Right renal cortex interstitium (tissue), 3 donors: ENCODE measurements around the gene EIF5A. TPM values are rescaled to one million over a fixed set of nuclear protein-coding genes. Genes with fewer than 3 reads are reported as not detected.

ENCODE experiments used
- DNase-seq, 3 donors: peaks; one replicate each; pipeline ENCODE4 v3.0.0-alpha.2; 2013; ENCODE audit warnings: low read depth in 3 of 3, low spot score in 2 of 3
- polyA plus RNA-seq, 3 donors: library from polyadenylated mRNA; unstranded; fragments of 120-200 nt; gene quantifications; one replicate each; pipeline ENCODE4 v1.2.1, GENCODE V29; 2013; ENCODE audit not compliant: insufficient read length in 3 of 3

The EIF5A gene
- polyA plus RNA-seq, 3 donors, result 280 to 329 (median 326) TPM

DNA sequence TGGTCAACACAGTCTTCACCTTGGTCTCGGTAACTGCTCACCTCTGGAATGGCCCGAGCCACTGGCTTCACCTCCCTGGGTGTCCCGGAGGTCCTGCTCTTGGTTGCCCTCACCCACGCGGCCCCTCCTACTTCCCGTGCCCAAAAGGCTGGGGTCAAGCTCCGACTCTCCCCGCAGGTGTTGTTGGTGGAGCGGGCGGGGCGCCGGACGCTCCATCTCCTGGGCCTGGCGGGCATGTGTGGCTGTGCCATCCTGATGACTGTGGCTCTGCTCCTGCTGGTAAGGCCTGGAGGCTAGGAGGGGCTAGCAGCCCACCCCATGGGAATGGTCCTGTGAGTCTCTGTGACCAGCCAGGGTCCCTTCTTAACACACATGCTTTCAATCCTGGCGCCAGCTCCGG, 22.5 kb upstream of the EIF5A start:
- no peak for DNase-seq

- no peak for DNase-seq
Observed at GRCh38 chr17:7285679-7286078, 21.7 kb upstream of the EIF5A start.

GRCh38 chr17:7289256-7290032, 18.0 kb upstream of the EIF5A start:
- DNase-seq, result no peak

DNA sequence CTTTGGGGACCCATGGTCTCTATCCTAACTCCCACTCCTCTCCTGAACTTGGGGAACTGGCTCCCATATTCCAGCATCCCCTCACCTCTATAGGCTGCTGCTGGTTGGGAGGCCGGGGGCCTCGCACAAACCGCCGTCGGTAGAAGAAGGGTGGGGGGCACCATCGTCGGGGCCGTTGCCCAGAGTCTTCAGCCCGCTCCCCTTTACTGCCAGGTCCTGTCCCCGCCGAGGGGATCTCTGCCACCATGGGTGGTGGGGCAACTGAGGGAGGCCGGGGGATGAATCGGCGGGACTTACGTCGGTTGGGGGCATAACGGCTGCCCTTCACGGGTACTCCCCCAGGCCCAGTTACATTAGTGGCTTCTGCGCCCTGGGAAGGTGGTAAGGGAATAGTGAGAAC, 17.3 kb upstream of the EIF5A start:
- DNase-seq, result no peak

DNA sequence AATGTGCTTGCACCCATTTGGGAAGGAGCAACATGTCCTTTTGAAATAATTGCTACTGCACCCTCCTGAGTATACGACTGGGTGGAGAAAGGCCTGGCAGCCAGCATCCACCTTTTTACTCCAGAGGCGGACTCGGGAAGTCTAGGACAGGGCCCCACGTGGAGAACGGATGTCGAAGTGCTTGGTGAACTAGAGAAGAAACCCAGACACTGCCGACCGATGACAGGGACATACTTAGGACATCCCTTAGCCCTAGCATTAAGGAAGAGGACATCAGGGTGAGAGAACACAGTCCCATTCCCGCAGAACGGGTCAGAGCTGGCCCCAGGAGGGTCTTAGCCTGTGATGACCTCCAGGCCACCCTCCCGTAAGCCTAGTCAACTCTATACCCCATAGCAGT, 16.7 kb upstream of the EIF5A start:
- DNase-seq, result no peak

DNA sequence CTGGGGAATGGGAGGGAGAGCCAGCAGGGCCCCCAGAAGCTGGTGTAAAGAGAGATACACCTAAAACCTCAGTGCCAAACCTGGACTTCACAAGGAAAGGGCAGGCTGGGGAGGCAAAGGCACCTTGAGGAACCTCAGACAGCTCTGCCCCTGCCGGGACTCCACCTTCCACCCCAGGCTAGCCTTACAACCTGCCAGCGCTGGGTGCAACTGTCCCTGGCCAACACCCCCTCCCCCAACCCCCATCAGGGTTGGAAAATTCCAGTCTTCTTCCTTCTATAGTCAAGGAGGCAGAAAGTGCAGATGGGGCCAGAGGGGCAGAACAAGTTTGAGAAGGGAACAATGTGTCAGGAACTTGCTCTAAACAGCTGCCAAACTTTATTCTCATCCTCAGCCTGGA, 15.2 kb upstream of the EIF5A start:
- no peak for DNase-seq

- no peak for DNase-seq
Observed at GRCh38 chr17:7292729-7293128, 14.7 kb upstream of the EIF5A start.

GRCh38 chr17:7293159-7293558, 14.3 kb upstream of the EIF5A start:
- DNase-seq, result no peak

DNA sequence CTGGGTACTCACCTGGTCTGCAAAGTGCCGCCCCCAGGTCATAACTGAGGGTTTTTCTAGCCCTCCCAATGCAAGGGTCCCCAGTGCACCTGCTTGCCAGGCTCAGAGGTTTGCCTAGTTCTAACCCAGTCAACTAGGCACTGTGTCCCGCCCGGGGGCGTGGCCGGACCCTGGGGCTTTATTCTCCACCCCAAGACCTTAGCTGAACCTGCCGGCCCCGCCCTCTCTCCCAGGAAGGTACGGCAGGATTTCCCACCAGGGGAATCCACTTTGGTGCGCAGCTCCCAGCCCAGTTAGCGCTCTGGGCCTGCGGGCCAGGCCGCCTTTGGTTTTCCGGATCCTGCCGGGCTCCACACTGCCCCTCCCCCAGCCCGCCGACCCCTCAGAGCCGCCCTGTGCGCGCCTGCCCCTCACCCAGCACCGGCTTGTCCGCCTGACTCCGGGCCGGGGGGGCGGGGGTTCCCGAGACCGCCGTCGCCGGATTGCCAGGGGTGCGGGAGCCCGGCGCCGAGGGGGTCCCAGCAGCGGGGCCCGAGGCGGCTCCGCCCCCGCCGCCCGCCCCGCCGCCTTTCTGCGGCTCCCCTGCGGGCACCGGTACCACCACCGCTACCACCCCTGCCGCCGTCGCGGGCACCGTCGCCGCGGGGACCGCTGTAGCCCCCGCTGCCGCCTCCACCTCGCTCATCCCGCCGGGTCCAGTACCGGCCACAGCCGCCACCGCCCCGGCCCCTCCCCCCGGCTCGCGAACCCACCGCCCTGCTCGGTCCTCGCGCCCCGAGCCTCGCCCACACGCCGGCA, 13.4 kb upstream of the EIF5A start:
- DNase-seq, result no peak

DNA sequence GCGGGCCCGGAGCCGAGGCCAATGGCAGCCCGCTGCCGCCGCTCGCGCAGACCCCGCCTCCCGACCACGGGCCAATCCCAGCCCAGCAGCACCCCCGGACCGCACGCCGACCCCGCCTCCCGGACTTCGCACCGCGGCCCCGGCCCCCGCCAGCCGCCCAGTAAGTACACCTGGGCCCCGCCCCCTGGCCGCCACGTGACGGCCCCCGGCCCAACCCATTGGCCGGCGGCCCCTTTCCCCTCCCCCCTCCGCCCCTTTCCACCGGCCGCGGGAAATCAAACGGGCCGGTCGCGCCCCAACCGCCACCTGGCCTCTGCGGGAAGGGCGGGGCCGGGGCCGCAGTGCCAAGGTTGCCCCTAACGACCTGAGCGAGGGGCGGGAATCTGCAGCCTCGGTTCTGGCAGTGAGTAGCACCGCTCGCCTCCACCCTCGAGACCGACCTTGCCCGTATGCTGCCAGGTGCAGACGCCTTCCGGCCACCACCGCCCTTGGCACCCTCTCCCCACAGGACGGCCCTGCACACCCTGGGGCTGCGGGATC, 12.7 kb upstream of the EIF5A start, which contains the start of gene YBX2:
TSS of gene YBX2 (minus strand) at position 26 of the 540 bp plus-strand sequence. CDS start 139 bp downstream, outside the sequence.
- DNase-seq, result no peak

- no peak for DNase-seq
Observed at GRCh38 chr17:7295230-7296180, 11.9 kb upstream of the EIF5A start.

DNA sequence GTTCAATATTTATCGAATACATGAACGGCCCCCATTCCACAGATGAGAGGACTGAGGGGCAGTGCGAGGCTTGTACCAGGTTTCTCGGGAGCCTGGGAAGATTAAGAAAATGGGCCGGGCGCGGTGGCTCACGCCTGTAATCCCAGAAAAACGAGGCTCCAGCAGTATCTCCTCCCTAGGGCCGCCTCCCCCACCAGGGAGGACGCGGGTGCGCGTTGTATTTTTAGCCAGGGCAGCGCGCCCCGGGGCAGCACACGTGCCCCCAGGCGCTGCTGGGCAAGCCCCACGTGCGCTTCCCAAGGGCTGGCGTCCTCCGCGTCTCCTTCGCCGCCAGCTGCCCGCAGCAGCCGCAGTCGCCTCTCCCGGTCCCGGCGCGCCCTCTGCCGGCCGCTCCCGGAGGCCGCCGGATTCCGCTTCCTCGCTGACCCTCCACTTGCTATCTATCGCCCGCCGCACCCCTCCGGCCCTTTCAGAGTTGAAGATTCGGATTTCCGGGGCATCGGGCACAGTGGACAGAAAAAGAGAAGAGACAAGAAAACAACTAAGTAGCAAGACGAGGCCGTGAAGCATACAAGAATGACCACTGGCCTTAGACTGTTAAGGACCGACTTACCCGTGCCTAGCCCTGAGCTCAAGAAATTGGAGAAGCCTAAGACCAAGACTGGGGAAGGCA, 11.1 kb upstream of the EIF5A start:
- no peak for DNase-seq

- DNase-seq, result no peak
Observed at GRCh38 chr17:7304179-7304578, 3.2 kb upstream of the EIF5A start.

GRCh38 chr17:7307686-7308624, 527 bp downstream of the EIF5A start:
- DNase-seq, result no peak

GRCh38 chr17:7308625-7309433, 1.4 kb downstream of the EIF5A start:
- no peak for DNase-seq

DNA sequence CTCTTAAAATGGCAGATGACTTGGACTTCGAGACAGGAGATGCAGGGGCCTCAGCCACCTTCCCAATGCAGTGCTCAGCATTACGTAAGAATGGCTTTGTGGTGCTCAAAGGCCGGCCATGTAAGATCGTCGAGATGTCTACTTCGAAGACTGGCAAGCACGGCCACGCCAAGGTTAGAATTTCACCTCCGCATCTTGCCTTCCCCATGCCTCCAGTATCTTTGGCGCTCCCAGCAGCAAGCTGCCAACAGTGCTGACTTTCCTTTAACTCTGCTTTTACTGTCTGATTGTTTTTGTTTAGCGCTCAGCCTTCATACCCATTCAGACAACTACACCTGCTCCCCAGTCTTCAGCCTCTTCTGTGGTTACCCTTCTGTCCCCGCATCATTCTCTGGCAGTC, 2.2 kb downstream of the EIF5A start:
- DNase-seq, result no peak

- DNase-seq, result no peak
Observed at GRCh38 chr17:7311110-7311705, 3.8 kb downstream of the EIF5A start.
